Tibial nerve (tissue), 4 donors: Measurements from ENCODE around the gene BCKDHA.

Source experiments
- CTCF ChIP-seq, 5 experiments: fragments of 200-600 bp in 3 of 5; fragments of 450-650 bp in 2 of 5; sonication (generic) in 3 of 5; IDR thresholded peaks; one replicate each; pipeline ENCODE4 v1.5.1; 2016 to 2019; ENCODE audit warnings: antibody characterized with exemption in 5 of 5, mild to moderate bottlenecking in 3 of 5, moderate library complexity in 2 of 5
- EP300 ChIP-seq, 2 donors: sonication (generic); formaldehyde crosslinking; IDR thresholded peaks; one replicate each; pipeline ENCODE4 v1.6.1; 2017; ENCODE audit warnings: antibody characterized with exemption in 2 of 2, mild to moderate bottlenecking in 1 of 2

- TF ChIP-seq EP300 (IDR thresholded peaks at IDR 0.05) (no peak), CTCF (IDR thresholded peaks at IDR 0.05) (no peak)
These were observed 26.1 kb upstream of the BCKDHA start for GRCh38 chr19:41371541-41371940.
